ENCODE results near the gene CNPY1. TPM values are rescaled to one million over a fixed set of nuclear protein-coding genes. Genes with fewer than 3 reads are reported as not detected.

The CNPY1 gene
- total RNA-seq, 1 experiment from 2014 or later = not detected

DNA sequence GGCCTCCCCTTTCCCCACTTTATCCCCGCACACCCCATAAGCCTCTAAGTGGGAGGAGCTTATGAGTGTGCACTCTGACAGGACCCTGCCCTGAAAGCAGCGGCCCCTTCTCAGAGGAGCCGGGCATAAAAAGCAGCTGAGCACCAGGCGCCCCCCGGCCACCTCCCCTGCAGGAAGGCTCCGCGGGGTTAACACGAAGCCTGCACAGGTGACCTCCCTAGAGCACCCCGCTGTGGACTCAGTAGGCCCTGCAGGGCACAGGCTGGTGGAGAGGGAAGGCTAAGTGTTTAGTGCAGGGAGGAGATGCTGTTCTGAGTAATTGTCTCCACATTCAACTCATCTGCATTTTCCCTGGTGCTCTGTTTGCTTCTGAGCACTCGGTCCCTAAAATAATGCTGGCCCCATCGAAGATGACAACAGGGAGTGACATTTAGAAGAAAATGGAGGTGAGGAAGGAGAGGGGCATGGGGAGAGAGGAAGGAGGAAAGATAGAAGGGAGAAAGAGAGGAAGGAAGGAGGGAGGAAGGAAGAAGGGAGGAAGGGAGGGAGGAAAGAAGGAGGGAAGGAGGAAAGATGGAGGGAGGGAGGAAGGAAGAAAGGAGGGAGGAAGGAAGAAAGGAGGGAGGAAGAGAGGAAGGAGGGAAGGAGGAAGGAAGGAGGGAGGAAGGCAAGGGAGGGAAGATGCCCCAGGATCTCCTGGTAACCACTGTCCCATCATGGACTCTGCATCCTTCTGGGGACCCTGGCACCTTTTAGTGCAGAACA lies 25.4 kb upstream of the CNPY1 start:
- WGBS (ENCODE audit: extremely low coverage, insufficient read length, low lambda C conversion rate) = no CpG with 5 or more reads among the region's 11 CpGs
- no peak overlapping the region for H3K27ac Mint-ChIP-seq
- no peak overlapping the region for H3K56ac ChIP-seq (ENCODE audit: insufficient read length, low read depth, low read length)
- H4K8ac ChIP-seq (replicated peaks; ENCODE audit: insufficient read length, low read depth, low read length) = no peak overlapping the region
- no peak for DNase-seq
- H3K4me1 Mint-ChIP-seq = peaks cover 16 to 27% of the 10 kb centered on the region in 2 experiments
- H3K27me3 ChIP-seq (ENCODE audit: insufficient read depth, low read length) = no peaks in the 10 kb centered on the region
- H3K36me3 Mint-ChIP-seq (ENCODE audit: insufficient read depth in 1 of 3, low read depth in 3 of 3) = no peaks in the 10 kb centered on the region
- H3K18ac ChIP-seq (ENCODE audit: insufficient read length, low read depth, low read length) = no peak overlapping the region
- no peak overlapping the region for H2AK5ac ChIP-seq (ENCODE audit: insufficient read length, low read length)
- no peak overlapping the region for H3K9ac ChIP-seq (ENCODE audit: extremely low read depth, insufficient read length, low read length)
- peaks cover 4% of the 10 kb centered on the region; the same call in 1 of the 2 replicates for H3K27me3 Mint-ChIP-seq (ENCODE audit: low read depth)
- H3K4me2 ChIP-seq (ENCODE audit: insufficient read depth, insufficient read length, low read length) = no peak overlapping the region
- H4K20me1 ChIP-seq (ENCODE audit: control insufficient read depth, insufficient read depth, insufficient read length) = no peaks in the 10 kb centered on the region
- no peak overlapping the region for H4K5ac ChIP-seq (ENCODE audit: insufficient read length, low read depth, low read length)
- H3T11ph ChIP-seq (ENCODE audit: low read length) = no peak overlapping the region
- no peaks in the 10 kb centered on the region for H3K9me3 ChIP-seq (ENCODE audit: control insufficient read depth, low read depth, low read length)
- no peaks in the 10 kb centered on the region for H3K79me2 ChIP-seq (ENCODE audit: insufficient read depth, low read length)
- H3K4me3 Mint-ChIP-seq = no peak overlapping the region
- H2BK20ac ChIP-seq (ENCODE audit: low read depth, low read length, poor library complexity, severe bottlenecking) = no peak overlapping the region
- no peak overlapping the region for H3K4ac ChIP-seq (ENCODE audit: low read depth, low read length)
- H4K91ac ChIP-seq (ENCODE audit: insufficient read length, low read depth, low read length) = no peak overlapping the region
- no peak overlapping the region for H2BK5ac ChIP-seq (ENCODE audit: insufficient read length, low read length)
- no peaks in the 10 kb centered on the region for H3K79me1 ChIP-seq (ENCODE audit: insufficient read depth, low read depth, low read length, poor library complexity, severe bottlenecking)
- H3K27ac ChIP-seq (ENCODE audit: insufficient read length, low read depth, low read length) = no peak overlapping the region
- no peaks in the 10 kb centered on the region for H3K23me2 ChIP-seq (ENCODE audit: insufficient read length, low read depth, low read length, poor library complexity, severe bottlenecking)
- no peak overlapping the region; the same call in 1 of the 2 replicates for H3K14ac ChIP-seq (ENCODE audit: insufficient read depth, low read length)
- TF ChIP-seq, protein P1, sequence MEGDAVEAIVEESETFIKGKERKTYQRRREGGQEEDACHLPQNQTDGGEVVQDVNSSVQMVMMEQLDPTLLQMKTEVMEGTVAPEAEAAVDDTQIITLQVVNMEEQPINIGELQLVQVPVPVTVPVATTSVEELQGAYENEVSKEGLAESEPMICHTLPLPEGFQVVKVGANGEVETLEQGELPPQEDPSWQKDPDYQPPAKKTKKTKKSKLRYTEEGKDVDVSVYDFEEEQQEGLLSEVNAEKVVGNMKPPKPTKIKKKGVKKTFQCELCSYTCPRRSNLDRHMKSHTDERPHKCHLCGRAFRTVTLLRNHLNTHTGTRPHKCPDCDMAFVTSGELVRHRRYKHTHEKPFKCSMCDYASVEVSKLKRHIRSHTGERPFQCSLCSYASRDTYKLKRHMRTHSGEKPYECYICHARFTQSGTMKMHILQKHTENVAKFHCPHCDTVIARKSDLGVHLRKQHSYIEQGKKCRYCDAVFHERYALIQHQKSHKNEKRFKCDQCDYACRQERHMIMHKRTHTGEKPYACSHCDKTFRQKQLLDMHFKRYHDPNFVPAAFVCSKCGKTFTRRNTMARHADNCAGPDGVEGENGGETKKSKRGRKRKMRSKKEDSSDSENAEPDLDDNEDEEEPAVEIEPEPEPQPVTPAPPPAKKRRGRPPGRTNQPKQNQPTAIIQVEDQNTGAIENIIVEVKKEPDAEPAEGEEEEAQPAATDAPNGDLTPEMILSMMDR (conservative IDR thresholded peaks at IDR 0.05) = no peak
- H3K23ac ChIP-seq (ENCODE audit: insufficient read length, low read depth, low read length) = no peak overlapping the region
- H3K9me3 Mint-ChIP-seq = no peaks in the 10 kb centered on the region
- H2BK15ac ChIP-seq (ENCODE audit: low read depth, low read length) = no peak overlapping the region
- no peak overlapping the region for H2AFZ ChIP-seq (ENCODE audit: low read length)
- H2BK120ac ChIP-seq (ENCODE audit: low read depth, low read length, poor library complexity, severe bottlenecking) = no peak overlapping the region
- H3K4me1 ChIP-seq (ENCODE audit: insufficient read depth, low read length) = no peaks in the 10 kb centered on the region; the same call in 1 of the 2 replicates
- H2BK12ac ChIP-seq (ENCODE audit: insufficient read length, low read depth, low read length) = no peak overlapping the region

Data from H9 (cell line).